ENCODE measurements around the gene TNFRSF25. TPM values are rescaled to one million over a fixed set of nuclear protein-coding genes. Genes with fewer than 3 reads are reported as not detected.

Gene TNFRSF25
- total RNA-seq, 1 experiment from 2014 or later: 19.5 TPM

GRCh38 chr1:6412896-6413295 lies 53.1 kb downstream of the TNFRSF25 start:
- ChIA-PET CTCF (interaction anchor here (0.6 to 4.0 kb wide), 6 partner anchors 10 to 208 kb away, joined by 3 to 35 read pairs (median 8); partner anchors contain the start of gene ACOT7), POLR2A (interaction anchor here (1.2 kb wide), 1 partner anchor 15 kb away, joined by 3 read pairs; no protein-coding TSS in a partner anchor)

More at GRCh38 chr1:6412896-6413295, 53.1 kb downstream of the TNFRSF25 start:
- Mint-ChIP-seq H3K4me3 (no peak overlapping the region), H3K36me3 (no peaks in the 10 kb centered on the region), H3K4me1 (peaks cover 20% of the 10 kb centered on the region), H3K9me3 (no peaks in the 10 kb centered on the region), H3K27me3 (ENCODE audit: low read depth) (peaks cover 63% of the 10 kb centered on the region), H3K27ac (no peak overlapping the region)
- DNase-seq (ENCODE audit: low spot score) (no peak), ATAC-seq (no peak)
- TF ChIP-seq GTF2I (CRISPR knock-in tag; conservative IDR thresholded peaks at IDR 0.05): no peak
- TF ChIP-seq MXD4 (CRISPR knock-in tag; IDR thresholded peaks at IDR 0.05; ENCODE audit: borderline replicate concordance): no peak
- TF ChIP-seq OVOL2 (CRISPR knock-in tag; IDR thresholded peaks at IDR 0.05; ENCODE audit: borderline replicate concordance): no peak

Small RNAs within 50 kb of the gene (microRNA-seq; reads per million reads assigned to microRNA genes)
- not detected for gene MIR4252 (ENCODE audit: borderline number of aligned reads)

Other genes with a start within 250 kb of the TNFRSF25 start
- gene ICMT, start 230.2 kb downstream of the TNFRSF25 start, total RNA-seq (2021): 105 to 113 TPM (median 107 TPM) in 3 replicates
- gene HES3, start 222.0 kb downstream of the TNFRSF25 start, total RNA-seq (2021): 74.7 to 78.7 TPM (median 78.3 TPM) in 3 replicates
- gene GPR153, start 205.1 kb downstream of the TNFRSF25 start, total RNA-seq (2021): 13.4 to 14.8 TPM (median 14.6 TPM) in 3 replicates
- 133 to 151 TPM (median 137 TPM) in 3 replicates for gene ACOT7, start 72.4 kb downstream of the TNFRSF25 start, total RNA-seq (2021)
- gene HES2, start 46.3 kb downstream of the TNFRSF25 start, total RNA-seq (2021): 1.9 to 2.7 TPM (median 1.9 TPM) in 3 replicates
- 46.1 to 70.3 TPM (median 68.1 TPM) in 3 replicates for gene ESPN, start 41.4 kb downstream of the TNFRSF25 start, total RNA-seq (2021)
- 27.5 to 32.0 TPM (median 30.8 TPM) in 3 replicates for gene PLEKHG5, start 25.5 kb upstream of the TNFRSF25 start, total RNA-seq (2021)
- 36.0 to 37.4 TPM (median 37.4 TPM) in 3 replicates for gene NOL9, start 88.3 kb upstream of the TNFRSF25 start, total RNA-seq (2021)
- 0.11 to 0.16 TPM in 2 of 3 replicates, not detected in the other for gene TAS1R1, start 89.1 kb upstream of the TNFRSF25 start, total RNA-seq (2021)
- 29.1 to 37.5 TPM (median 31.0 TPM) in 3 replicates for gene ZBTB48, start 113.8 kb upstream of the TNFRSF25 start, total RNA-seq (2021)
- 15.1 to 17.6 TPM (median 15.3 TPM) in 3 replicates for gene KLHL21, start 136.7 kb upstream of the TNFRSF25 start, total RNA-seq (2021)
- gene PHF13, start 147.6 kb upstream of the TNFRSF25 start, total RNA-seq (2021): 39.6 to 40.0 TPM (median 40.0 TPM) in 3 replicates
- gene THAP3, start 158.7 kb upstream of the TNFRSF25 start, total RNA-seq (2021): 14.8 to 17.4 TPM (median 15.0 TPM) in 3 replicates
- 91.3 to 102 TPM (median 93.4 TPM) in 3 replicates for gene DNAJC11, start 235.6 kb upstream of the TNFRSF25 start, total RNA-seq (2021)